GM19324 (cell line): ENCODE data around the gene RSRC1.
"Not testable (repeated sequence)": the region's sequence is repeated elsewhere in the genome, so short reads cannot be mapped to it uniquely, and the experiment has no call there.

Experiments
- ATAC-seq: cut with Tn5 transposase; IDR thresholded peaks from one replicate; pipeline ENCODE4 v1.9.1; 2021; ENCODE audit warnings: mild to moderate bottlenecking, moderate library complexity; ENCODE audit not compliant: unreplicated experiment, low FRiP score

The RSRC1 gene

GRCh38 chr3:158098834-158099424 lies 11.0 kb upstream of the RSRC1 start:
- no peak for ATAC-seq

GRCh38 chr3:158100681-158101080 lies 9.2 kb upstream of the RSRC1 start:
- no peak for ATAC-seq

GRCh38 chr3:158101335-158102241 lies 8.3 kb upstream of the RSRC1 start:
- ATAC-seq = no peak

GRCh38 chr3:158102242-158103080 lies 7.4 kb upstream of the RSRC1 start:
- ATAC-seq = no peak

GRCh38 chr3:158103081-158103886 lies 6.6 kb upstream of the RSRC1 start:
- ATAC-seq = no peak

- ATAC-seq = no peak
These were observed 6.0 kb upstream of the RSRC1 start for GRCh38 chr3:158103887-158104327.

- ATAC-seq = no peak
These were observed 5.4 kb upstream of the RSRC1 start for GRCh38 chr3:158104431-158104921.

GRCh38 chr3:158105119-158105709 lies 4.7 kb upstream of the RSRC1 start:
- ATAC-seq = no peak

- ATAC-seq = no peak
These were observed 4.1 kb upstream of the RSRC1 start for GRCh38 chr3:158105710-158106253.

- ATAC-seq = no peak
These were observed 3.0 kb upstream of the RSRC1 start for GRCh38 chr3:158106766-158107471.

- ATAC-seq = no peak
These were observed 2.1 kb upstream of the RSRC1 start for GRCh38 chr3:158107605-158108444.

- ATAC-seq = no peak
These were observed 1.4 kb upstream of the RSRC1 start for GRCh38 chr3:158108445-158108985.

GRCh38 chr3:158109295-158109803 lies 540 bp upstream of the RSRC1 start:
- no peak for ATAC-seq

- no peak for ATAC-seq
These were observed 749 bp downstream of the RSRC1 start for GRCh38 chr3:158110658-158111018.

- ATAC-seq = no peak
These were observed 2.0 kb downstream of the RSRC1 start for GRCh38 chr3:158111861-158112260.

- ATAC-seq = not testable (repeated sequence)
These were observed 3.7 kb downstream of the RSRC1 start for GRCh38 chr3:158113595-158113994.

- ATAC-seq = no peak
These were observed 10.4 kb downstream of the RSRC1 start for GRCh38 chr3:158120330-158120729.
